Measurements from ENCODE around the gene GPD1.

Gene GPD1

GRCh38 chr12:50102131-50102531 is 1.7 kb upstream of the GPD1 start:
- no peak for DNase-seq

DNA sequence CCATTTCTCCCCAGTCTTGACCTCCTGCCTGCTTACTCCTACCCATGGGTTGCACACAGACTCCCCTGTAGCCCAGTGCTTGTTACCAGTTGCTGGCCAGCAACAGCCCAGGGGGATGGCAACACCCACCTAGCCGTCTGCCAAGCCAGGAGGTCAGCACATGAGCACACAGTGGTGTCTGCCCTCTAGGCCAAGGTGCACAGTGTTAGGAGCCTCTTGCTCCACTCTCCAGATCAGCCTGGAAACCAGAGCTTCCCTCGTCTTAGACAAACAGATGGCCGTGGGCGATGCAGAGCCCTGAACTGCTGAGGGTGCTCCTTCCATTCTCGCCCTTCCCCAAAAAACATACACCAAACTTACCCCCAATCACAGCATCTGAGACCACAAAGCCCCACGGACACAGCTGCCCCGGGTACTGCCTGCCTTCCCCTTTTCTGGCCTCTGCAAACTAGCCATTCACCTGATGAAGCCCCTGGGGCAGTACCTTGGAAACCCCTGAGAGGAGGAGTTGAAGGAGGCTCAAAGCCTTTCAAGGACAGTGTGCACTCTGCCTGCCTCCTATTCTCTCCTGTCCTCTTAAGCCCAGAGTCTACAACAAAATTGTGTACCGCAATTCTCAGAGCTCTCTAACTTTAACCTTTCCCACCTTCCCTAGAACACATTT is 1.0 kb upstream of the GPD1 start:
- DNase-seq = no peak

GRCh38 chr12:50103351-50103750 is 457 bp upstream of the GPD1 start:
- no peak for DNase-seq

- DNase-seq = no peak
Measured at GRCh38 chr12:50104417-50105366, 884 bp downstream of the GPD1 start.

DNA sequence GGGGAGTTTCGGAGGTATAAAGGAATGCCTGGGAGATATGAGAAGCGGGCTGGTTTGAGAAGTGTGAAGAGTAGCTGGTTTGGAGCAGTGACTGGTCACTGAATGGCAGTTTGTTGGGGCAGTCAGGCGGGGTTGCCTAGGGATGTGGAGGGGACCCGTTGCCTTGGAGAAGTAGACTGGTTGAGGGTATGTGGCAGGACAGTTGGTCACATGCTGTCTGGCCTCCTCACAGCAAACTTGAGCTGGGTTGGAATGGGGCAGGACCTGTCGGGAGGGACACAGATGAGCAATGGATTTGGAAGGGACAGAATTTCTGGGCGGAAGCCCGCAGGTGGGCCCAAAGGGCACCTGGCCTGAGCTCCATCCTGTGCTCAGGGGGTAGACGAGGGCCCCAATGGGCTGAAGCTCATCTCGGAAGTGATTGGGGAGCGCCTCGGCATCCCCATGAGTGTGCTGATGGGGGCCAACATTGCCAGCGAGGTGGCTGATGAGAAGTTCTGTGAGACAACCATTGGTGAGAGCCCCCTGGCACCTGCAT is 2.2 kb downstream of the GPD1 start:
- DNase-seq = no peak

DNA sequence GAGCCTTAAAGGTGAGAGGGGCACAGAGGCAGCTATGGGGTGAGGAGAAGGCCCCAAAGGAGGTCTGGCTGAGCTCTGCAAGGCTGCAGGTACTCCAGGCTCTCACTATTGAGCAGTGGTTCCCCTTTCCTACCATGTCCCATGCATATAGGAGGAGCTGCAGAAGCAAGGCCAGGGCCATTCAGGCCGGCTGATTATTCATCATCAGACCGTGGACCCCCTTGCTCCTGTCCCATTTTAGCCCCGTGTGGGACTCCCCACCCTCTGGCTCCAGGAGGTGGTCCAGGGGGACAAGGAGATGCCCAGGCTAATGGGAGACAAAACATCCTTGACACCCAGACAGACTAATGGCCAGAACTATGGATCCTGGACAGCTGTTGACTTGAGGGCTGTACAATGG is 3.1 kb downstream of the GPD1 start:
- no peak for DNase-seq

DNA sequence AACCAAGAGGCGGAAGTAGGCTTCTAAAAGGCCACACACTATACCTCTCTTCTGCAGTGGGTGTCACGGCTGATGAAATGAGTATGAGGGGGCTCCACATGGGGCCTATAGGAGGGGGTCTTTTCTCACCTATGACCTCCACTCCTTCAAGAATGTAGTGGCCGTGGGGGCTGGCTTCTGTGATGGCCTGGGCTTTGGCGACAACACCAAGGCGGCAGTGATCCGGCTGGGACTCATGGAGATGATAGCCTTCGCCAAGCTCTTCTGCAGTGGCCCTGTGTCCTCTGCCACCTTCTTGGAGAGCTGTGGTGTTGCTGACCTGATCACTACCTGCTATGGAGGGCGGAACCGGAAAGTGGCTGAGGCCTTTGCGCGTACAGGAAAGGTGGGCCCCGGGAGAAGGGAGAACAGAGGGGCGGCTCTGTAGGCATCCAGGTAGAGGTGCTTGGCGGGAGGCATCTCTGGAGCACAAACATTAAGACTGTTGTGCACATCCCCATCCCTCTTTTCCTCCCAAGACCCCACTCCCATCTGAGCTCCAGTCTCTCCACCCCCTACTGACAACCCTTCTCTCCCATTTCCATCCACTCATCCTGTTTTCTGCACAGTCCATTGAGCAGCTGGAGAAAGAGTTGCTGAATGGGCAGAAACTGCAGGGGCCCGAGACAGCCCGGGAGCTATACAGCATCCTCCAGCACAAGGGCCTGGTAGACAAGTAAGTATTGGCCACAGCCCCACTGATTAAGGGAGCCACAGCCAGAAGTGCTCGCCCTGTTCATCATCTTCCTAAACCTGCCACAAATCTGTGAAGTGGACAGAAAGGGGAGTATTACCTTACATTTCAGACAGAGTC is 3.8 kb downstream of the GPD1 start:
- no peak for DNase-seq

DNA sequence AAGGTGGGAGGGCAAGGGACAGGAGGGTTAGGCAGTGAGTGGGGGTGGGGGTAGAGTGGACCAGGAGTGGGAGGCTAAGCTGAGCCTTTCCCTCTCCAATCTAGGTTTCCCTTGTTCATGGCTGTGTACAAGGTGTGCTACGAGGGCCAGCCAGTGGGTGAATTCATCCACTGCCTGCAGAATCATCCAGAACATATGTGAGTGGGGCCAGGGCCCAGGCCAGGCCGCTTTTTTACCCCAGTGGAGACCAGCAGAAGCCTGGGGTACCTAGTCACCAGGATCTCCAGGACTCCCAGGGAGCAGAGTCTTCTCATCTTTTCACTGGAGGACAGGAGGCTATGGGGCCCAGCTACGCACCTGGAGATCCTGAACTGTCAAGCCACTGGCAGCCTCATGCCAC is 5.5 kb downstream of the GPD1 start:
- DNase-seq = no peak

DNA sequence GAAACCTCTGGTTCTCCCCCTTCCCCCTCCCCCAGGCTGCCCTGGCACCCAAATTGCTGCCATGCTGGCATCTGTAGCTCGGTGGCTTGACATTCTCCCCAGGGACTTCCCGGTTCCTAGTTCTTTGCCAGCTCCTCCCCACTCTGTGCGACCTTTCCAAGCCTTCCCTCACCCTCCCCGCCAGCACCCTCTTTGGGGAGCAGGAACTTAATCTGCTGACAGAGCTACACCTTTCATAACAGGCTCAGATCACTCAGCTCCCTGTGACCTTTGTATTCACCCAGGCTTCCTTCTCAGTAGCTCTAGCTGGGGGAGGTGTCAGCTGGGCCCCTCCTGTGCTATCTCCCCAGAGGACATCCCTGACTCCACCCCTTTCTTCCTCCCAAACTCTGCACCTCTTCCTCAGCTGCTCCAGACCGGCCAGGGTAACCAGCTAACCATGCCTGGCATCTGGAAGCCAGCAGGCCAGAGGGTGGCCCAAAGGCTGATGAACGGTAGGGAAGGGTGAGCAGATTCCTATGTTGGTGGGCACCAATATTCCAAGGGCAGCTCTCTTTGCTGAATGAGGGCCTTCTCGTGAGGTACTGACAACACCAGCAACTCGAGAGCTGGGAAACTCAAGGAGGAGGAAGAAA is 6.4 kb downstream of the GPD1 start:
- DNase-seq = no peak

GRCh38 chr12:50110762-50111351 is 7.0 kb downstream of the GPD1 start:
- no peak for DNase-seq

GRCh38 chr12:50111395-50111692 is 7.5 kb downstream of the GPD1 start:
- DNase-seq = no peak

GRCh38 chr12:50111693-50112455 is 8.1 kb downstream of the GPD1 start, which contains the start of gene COX14:
TSS of gene COX14 (plus strand) at chr12:50112236. CDS start at chr12:50120044, 7,808 bp downstream.
- peak; percentile 100 for DNase-seq

DNA sequence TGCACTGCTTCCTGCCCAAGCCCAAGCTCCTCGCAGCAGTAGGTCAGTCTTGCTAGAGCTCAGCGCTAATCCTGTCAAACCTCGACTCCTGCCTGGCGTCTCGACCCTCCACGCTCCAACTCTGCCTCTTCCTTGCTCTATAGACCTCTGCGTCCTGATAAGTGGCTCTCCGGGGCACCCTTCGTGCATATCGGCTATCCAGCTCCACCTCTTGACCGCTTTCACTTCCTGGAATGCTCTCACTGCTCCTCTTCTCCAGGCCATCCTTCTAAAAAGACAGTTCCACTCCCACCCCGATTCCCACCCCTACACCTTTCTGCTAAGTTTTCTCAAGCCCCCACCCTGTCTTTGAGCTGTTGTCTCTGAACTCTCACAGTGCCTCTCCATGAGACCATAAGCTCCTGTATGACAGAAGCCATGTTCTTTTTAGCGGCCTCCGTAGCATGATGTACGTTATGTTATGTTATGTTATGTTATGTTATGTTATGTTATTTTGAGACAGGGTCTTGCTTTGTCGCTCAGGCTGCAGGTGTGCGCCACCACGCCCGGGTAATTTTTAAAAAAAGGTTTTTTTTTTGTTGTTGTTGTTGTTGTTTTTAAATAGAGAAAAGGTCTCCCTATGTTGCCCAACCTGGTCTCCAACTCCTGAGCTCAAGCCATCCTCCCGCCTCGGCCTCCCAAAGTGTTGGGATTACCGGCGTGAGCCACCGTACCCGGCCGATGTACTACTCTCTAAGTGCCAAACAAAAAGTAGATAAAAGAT is 8.8 kb downstream of the GPD1 start:
- no peak for DNase-seq

DNA sequence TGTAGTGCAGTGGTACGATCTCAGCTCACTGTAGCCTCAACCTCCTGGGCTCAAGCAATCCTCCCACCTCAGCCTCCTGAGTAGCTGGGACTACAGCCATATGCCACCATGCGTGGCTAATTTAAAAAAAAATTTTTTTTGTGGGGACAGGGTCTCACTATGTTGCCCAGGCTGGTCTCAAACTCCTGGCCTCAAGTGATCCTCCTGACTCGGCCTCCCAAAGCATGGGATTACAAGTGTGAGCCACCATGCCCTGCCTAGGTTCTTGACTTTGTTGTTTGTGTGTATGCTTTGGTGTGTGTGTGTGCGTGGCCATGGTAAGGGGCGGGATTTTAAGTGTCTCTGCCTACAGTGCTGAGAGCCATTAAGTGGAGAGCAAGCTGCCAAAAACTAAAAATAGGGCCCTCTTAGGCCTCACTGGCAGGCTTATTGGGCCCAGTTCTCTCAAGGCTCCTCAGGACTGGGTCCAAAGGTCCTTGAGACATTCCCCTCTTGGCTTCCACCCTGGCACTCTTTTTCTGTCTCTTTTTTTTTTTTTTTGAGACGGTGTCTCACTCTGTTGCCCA is 13.3 kb downstream of the GPD1 start:
- DNase-seq = no peak

DNA sequence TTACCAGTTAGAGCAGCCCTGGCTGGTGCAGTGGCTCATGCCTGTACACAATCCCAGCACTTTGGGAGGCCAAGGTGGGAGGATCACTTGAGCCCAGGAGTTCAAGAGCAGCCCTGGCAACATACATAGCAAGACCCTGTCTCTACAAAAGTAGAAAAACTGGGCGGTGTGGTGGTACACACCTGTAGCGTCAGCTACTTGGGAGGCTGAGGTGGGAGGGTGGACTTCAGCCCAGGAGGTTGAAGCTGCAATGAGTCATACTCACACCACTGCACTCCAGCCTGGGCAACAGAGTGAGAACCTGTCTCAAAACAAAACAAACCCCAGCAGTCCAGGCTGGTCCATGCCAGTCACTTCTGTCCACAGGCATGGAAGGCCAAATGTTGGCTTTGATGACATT is 15.6 kb downstream of the GPD1 start:
- no peak for DNase-seq

- no peak for DNase-seq
Measured at GRCh38 chr12:50120521-50120920, 16.7 kb downstream of the GPD1 start.

DNA sequence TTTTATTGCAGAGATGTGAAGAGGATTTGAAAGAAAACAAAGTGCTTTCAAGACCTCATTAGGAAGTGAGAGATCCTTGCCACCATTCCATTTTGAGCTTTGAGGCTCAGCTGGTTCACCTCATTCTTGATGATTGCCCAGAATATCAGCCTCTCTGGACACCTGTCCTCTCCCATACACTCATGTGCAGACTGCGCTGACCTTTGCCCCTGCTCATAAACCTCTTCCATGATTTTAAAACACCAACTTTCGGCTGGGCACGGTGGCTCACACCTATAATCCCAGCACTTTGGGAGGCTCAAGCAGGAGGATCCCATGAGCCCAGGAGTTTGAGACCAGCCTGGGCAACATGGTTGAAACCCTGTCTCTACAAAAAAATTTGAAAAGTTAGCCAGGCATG is 17.1 kb downstream of the GPD1 start:
- no peak for DNase-seq

GRCh38 chr12:50121641-50122040 is 17.8 kb downstream of the GPD1 start:
- DNase-seq = no peak

DNA sequence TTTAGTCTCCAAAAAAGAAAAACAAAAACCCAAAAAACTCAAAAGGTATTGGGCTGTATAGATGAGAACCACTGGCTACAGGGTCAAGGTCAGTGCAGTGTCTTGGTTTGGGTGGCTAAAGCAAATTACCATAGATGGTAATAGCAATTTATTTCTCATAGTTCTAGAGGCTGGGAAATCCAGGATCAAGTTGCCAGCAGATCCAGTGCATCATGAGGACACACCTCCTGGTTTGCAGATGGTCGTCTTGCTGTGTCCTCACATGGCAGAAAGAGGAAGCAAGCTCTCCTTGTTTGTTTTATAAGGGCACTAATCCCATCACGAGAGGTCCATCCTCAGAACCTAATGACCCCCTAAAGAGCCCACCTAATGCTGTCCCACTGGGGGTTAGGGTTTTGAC is 19.4 kb downstream of the GPD1 start:
- no peak for DNase-seq

- no peak for DNase-seq
Measured at GRCh38 chr12:50127546-50127945, 23.7 kb downstream of the GPD1 start.

All from fibroblast of skin of abdomen (primary cell).